ENCODE measurements around the gene DOP1A. TPM values are rescaled to one million over a fixed set of nuclear protein-coding genes. Genes with fewer than 3 reads are reported as not detected.

Gene DOP1A
- total RNA-seq, 2 donors from 2014 or later = 20.3 to 29.6 TPM

DNA sequence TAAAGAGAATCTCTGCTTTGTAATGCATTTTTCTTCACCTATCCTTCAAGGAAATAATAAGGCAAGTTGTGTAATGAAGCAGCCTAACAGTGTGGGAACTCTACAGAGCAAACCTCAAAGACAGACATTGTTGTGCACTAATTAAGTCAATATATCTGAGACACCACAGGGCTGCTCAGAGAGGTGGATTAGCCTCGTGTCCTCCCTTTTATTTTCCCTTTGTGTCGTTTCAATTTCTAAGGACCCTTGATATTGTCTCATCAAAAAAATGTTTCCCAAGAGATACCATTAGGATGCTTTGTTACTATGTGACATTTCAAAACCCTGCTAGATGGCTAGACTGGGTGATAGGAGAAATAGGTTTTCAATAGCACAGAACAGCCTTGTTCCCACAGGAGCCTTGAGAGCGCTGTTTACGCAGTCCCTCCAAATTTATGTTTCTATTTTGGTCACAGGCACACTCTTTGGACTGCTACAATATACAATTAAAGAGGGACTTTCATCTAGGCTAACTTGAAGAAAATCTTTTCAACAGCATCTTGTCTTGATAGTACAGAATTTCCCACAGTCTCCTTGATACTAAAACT lies 24.9 kb upstream of the DOP1A start:
- TF ChIP-seq, protein P1, sequence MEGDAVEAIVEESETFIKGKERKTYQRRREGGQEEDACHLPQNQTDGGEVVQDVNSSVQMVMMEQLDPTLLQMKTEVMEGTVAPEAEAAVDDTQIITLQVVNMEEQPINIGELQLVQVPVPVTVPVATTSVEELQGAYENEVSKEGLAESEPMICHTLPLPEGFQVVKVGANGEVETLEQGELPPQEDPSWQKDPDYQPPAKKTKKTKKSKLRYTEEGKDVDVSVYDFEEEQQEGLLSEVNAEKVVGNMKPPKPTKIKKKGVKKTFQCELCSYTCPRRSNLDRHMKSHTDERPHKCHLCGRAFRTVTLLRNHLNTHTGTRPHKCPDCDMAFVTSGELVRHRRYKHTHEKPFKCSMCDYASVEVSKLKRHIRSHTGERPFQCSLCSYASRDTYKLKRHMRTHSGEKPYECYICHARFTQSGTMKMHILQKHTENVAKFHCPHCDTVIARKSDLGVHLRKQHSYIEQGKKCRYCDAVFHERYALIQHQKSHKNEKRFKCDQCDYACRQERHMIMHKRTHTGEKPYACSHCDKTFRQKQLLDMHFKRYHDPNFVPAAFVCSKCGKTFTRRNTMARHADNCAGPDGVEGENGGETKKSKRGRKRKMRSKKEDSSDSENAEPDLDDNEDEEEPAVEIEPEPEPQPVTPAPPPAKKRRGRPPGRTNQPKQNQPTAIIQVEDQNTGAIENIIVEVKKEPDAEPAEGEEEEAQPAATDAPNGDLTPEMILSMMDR (IDR thresholded peaks at IDR 0.05) = no peak
- Histone ChIP-seq H3K4me3 (no peak overlapping the region), H3K4me1 (no peaks in the 10 kb centered on the region), H3K9ac (ENCODE audit: low read depth in 2 of 2, low read length in 2 of 2) (no peak overlapping the region), H3K27me3 (no peaks in the 10 kb centered on the region), H3K9me3 (no peaks in the 10 kb centered on the region), H3K27ac (no peak overlapping the region), H3K36me3 (no peaks in the 10 kb centered on the region)
- intact Hi-C loops (cut with DNase I) = no loop called here
- DNase-seq = no peak

GRCh38 chr6:83044091-83044768 lies 23.2 kb upstream of the DOP1A start:
- no peak for DNase-seq
- Histone ChIP-seq H3K27me3 (no peaks in the 10 kb centered on the region), H3K4me1 (no peaks in the 10 kb centered on the region), H3K36me3 (no peaks in the 10 kb centered on the region), H3K4me3 (no peak overlapping the region), H3K9ac (ENCODE audit: low read depth in 2 of 2, low read length in 2 of 2) (no peak overlapping the region), H3K27ac (no peak overlapping the region), H3K9me3 (no peaks in the 10 kb centered on the region)
- intact Hi-C loops (cut with DNase I) = no loop called here
- TF ChIP-seq, protein P1 (IDR thresholded peaks at IDR 0.05) = no peak

GRCh38 chr6:83047065-83047754 lies 20.3 kb upstream of the DOP1A start:
- H3K4me1 ChIP-seq = no peaks in the 10 kb centered on the region
- H3K9me3 ChIP-seq = no peaks in the 10 kb centered on the region
- no peak overlapping the region for H3K27ac ChIP-seq
- no peaks in the 10 kb centered on the region for H3K27me3 ChIP-seq
- H3K36me3 ChIP-seq = no peaks in the 10 kb centered on the region
- intact Hi-C loops (cut with DNase I) = no loop called here
- H3K4me3 ChIP-seq = no peak overlapping the region
- no peak for DNase-seq
- no peak overlapping the region for H3K9ac ChIP-seq (ENCODE audit: low read depth in 2 of 2, low read length in 2 of 2)
- TF ChIP-seq, protein P1 (IDR thresholded peaks at IDR 0.05) = no peak

DNA sequence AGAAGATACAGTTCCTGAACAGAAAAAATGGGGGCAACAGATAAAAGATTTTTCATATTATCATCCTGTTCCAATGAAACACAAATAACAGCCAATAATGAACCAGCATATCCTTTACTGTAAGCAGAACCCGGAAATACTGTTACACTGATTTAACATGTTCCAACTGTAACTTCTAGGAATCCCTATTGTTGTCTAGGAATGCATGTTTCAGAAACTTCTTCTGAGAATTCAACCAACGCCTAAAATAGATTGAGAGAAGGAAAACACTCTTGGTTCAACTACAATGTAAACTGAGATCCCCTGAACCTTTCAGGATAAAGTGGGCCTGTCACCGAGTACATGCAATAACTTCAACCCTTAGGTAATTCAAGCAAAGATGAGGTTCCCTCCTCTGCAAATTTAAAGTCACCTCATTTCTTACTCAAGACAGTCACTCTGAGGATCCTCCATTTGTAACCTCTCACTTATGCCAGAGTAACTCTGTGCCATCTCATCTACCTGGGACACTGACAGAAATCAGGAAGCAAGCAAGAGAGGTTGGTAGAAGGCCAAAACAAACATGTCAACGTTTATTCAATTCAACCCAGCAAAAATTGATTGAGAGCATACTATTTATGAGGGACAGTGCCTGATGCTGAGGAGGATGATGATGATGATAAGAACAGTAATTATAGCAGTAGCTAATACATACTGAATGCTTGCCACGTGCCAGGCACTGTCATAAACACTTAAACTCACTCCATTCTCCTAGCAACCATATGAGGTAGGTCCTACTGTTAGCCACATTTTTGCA lies 15.9 kb upstream of the DOP1A start:
- intact Hi-C loops (cut with DNase I) = loop anchor here (5.0 to 10.0 kb wide), 2 partner anchors 687 to 799 kb away; partner anchors contain the start of gene TPBG
- no peak overlapping the region for H3K4me3 ChIP-seq
- TF ChIP-seq, protein P1 (IDR thresholded peaks at IDR 0.05) = no peak

GRCh38 chr6:83053678-83054077 lies 13.8 kb upstream of the DOP1A start:
- no peak for DNase-seq
- H3K27ac ChIP-seq = no peak overlapping the region
- no peaks in the 10 kb centered on the region for H3K36me3 ChIP-seq
- H3K4me3 ChIP-seq = no peak overlapping the region
- no peaks in the 10 kb centered on the region for H3K4me1 ChIP-seq
- no peaks in the 10 kb centered on the region for H3K27me3 ChIP-seq
- no peak overlapping the region for H3K9ac ChIP-seq (ENCODE audit: low read depth in 2 of 2, low read length in 2 of 2)
- TF ChIP-seq, protein P1 (IDR thresholded peaks at IDR 0.05) = no peak
- no peaks in the 10 kb centered on the region for H3K9me3 ChIP-seq
- intact Hi-C loops (cut with DNase I) = loop anchor here (5.0 to 10.0 kb wide), 2 partner anchors 689 to 801 kb away; partner anchors contain the start of gene TPBG

More for the DNA sequence above, 15.9 kb upstream of the DOP1A start:
- H3K27ac ChIP-seq = no peak overlapping the region
- H3K9me3 ChIP-seq = no peaks in the 10 kb centered on the region
- no peaks in the 10 kb centered on the region for H3K27me3 ChIP-seq
- H3K4me1 ChIP-seq = no peaks in the 10 kb centered on the region
- H3K36me3 ChIP-seq = no peaks in the 10 kb centered on the region
- DNase-seq = no peak
- H3K9ac ChIP-seq (ENCODE audit: low read depth in 2 of 2, low read length in 2 of 2) = no peak overlapping the region

Data from colonic mucosa (tissue), 4 donors.